HepG2 (cell line): Measurements from ENCODE around the gene THBS1. TPM values are rescaled to one million over a fixed set of nuclear protein-coding genes. Genes with fewer than 3 reads are reported as not detected.
A peak's percentile ranks its signal among the peaks of the same experiment; 100 is the strongest.

Experiments used
- ARHGAP35 ChIP-seq: sonication (generic); formaldehyde crosslinking; IDR thresholded peaks from 2 replicates; pipeline ENCODE4 v1.9.0; 2022; ENCODE audit warnings: mild to moderate bottlenecking, inconsistent platforms, moderate library complexity, missing genetic modification reagents, borderline replicate concordance
- ELF1 ChIP-seq: sonication (generic); formaldehyde crosslinking; IDR thresholded peaks from 2 replicates; pipeline ENCODE4 v1.4.0; 2020; ENCODE audit warnings: missing genetic modification reagents
- GTF2F1 ChIP-seq: fragments of 150-350 bp; IDR thresholded peaks from 2 replicates; pipeline ENCODE4 v1.6.1; 2014; ENCODE audit warnings: low read length
- HMG20B ChIP-seq: conservative IDR thresholded peaks from 2 replicates; pipeline ENCODE4 v1.6.1; 2016; ENCODE audit warnings: missing genetic modification reagents, missing compliant biosample characterization
- HOMEZ ChIP-seq: IDR thresholded peaks from 2 replicates; pipeline ENCODE4 v1.6.1; 2016; ENCODE audit warnings: low read depth
- KLF12 ChIP-seq: sonication (generic); formaldehyde crosslinking; IDR thresholded peaks from 2 replicates; pipeline ENCODE4 v1.4.0; 2020; ENCODE audit warnings: missing genetic modification reagents, borderline replicate concordance
- RFXANK ChIP-seq: IDR thresholded peaks from 2 replicates; pipeline ENCODE4 v1.6.1; 2016
- SKI ChIP-seq: fragments of 450-650 bp; IDR thresholded peaks from one replicate; pipeline ENCODE4 v1.6.1; 2018; ENCODE audit warnings: mild to moderate bottlenecking; ENCODE audit not compliant: partially characterized antibody
- SNRNP70 ChIP-seq: fragments of 200-400 bp; formaldehyde crosslinking; IDR thresholded peaks from 2 replicates; pipeline ENCODE4 v1.6.1; 2017; ENCODE audit warnings: mild to moderate bottlenecking, low read depth, low read length, moderate library complexity
- ZBTB40 ChIP-seq, 2 experiments: fragments of 450-650 bp in 1 of 2; sonication (generic) in 1 of 2; formaldehyde crosslinking in 1 of 2; IDR thresholded peaks; 2 replicates each; pipeline versions ENCODE4 v1.6.1 to v1.8.0; 2016 to 2022; ENCODE audit warnings: antibody characterized with exemption in 1 of 2, mild to moderate bottlenecking in 1 of 2, missing genetic modification reagents in 1 of 2
- ZNF367 ChIP-seq: sonication (generic); formaldehyde crosslinking; IDR thresholded peaks from 2 replicates; pipeline ENCODE4 v1.4.0; 2020; ENCODE audit warnings: missing genetic modification reagents, borderline replicate concordance
- ZNF546 ChIP-seq: sonication (generic); formaldehyde crosslinking; conservative IDR thresholded peaks from 2 replicates; pipeline ENCODE4 v1.8.1; 2023; ENCODE audit warnings: mild to moderate bottlenecking, missing genetic modification reagents
- polyA plus RNA-seq, 8 experiments: library from polyadenylated mRNA; depleted of rRNA in 3 of 8; stranded (reverse) in 7 of 8; unstranded in 1 of 8; fragments of >200 nt; fragmentation: Illumina TruSeq in 4 of 8; extraction: Trizol in 4 of 8; gene quantifications; 2 replicates each; pipeline versions ENCODE4 v1.2.1 to v1.2.3, GENCODE V29; 2011 to 2016; ENCODE audit warnings: low read depth in 4 of 8, missing spikeins in 1 of 8, mixed read lengths in 1 of 8; ENCODE audit not compliant: insufficient read depth in 1 of 8
- total RNA-seq, 5 experiments: library from RNA; depleted of rRNA; stranded (reverse); fragments of >200 nt; fragmentation: Illumina TruSeq; extraction: Trizol; gene quantifications; 2 replicates each; pipeline ENCODE4 v1.2.3, GENCODE V29; 2016; ENCODE audit warnings: low read depth in 1 of 5

THBS1 gene
- total and polyA plus RNA-seq, 2 of the 13 experiments (the other 11 are each of a cell fraction or from before 2014, with no cell fraction given), result 54.7 to 67.1 TPM

GRCh38 chr15:39624806-39625205 lies 43.9 kb downstream of the THBS1 start (continued):
- TF ChIP-seq HOMEZ (peak; percentile 68), ZBTB40 (IDR thresholded peaks at IDR 0.05) (no peak), ZBTB40 (CRISPR knock-in tag; IDR thresholded peaks at IDR 0.05) (no peak), ZNF546 (CRISPR knock-in tag) (no peak), HMG20B (CRISPR knock-in tag) (no peak), GTF2F1 (no peak), ELF1 (0 out of 2 replicates have a peak, but pooled peaks have one; percentile 11), ZNF367 (CRISPR knock-in tag) (no peak), SNRNP70 (no peak), KLF12 (CRISPR knock-in tag) (no peak), RFXANK (no peak), SKI (no peak), ARHGAP35 (CRISPR knock-in tag) (no peak)
- TF ChIP-seq, all 625 proteins: peak for 52
